Measurements from ENCODE around the gene DPEP3.

- TF ChIP-seq CTCF (IDR thresholded peaks at IDR 0.05) (no peak), EZH2 (IDR thresholded peaks at IDR 0.05) (no peak)
Observed at GRCh38 chr16:67933805-67934204, 46.5 kb downstream of the DPEP3 start.

Measured in neural progenitor cell (in vitro differentiated cells).